Common myeloid progenitor, CD34-positive (primary cell): ENCODE results near the gene CCL20.
A peak's percentile ranks its signal among the peaks of the same experiment; 100 is the strongest.

Source experiments
- CTCF ChIA-PET: fragments of 350-600 bp; sonication (Branson Sonifier 250); formaldehyde crosslinking; loops from one replicate; lab custom pipeline; 2021; ENCODE audit warnings: antibody characterized with exemption; lab: Charles Lee
- POLR2A ChIA-PET: fragments of 350-600 bp; sonication (Branson Sonifier 250); formaldehyde crosslinking; loops from one replicate; lab custom pipeline; 2021; ENCODE audit warnings: antibody characterized with exemption; lab: Charles Lee
- DNase-seq, 3 donors: peaks; one replicate each; pipeline versions ENCODE4 v3.0.0 to v3.0.0-alpha.2; 2013
- H3K27ac ChIP-seq, 2 experiments: 1 replicate in 1 of 2; 2 replicates in 1 of 2; pipeline ENCODE4 v1.7.0; 2013; ENCODE audit warnings: inconsistent platforms in 2 of 2, low read length in 2 of 2, mild to moderate bottlenecking in 2 of 2, low read depth in 1 of 2, moderate library complexity in 1 of 2; ENCODE audit not compliant: severe bottlenecking in 2 of 2, insufficient read depth in 1 of 2, poor library complexity in 1 of 2
- H3K27me3 ChIP-seq, 5 experiments: replicated peaks in 2 of 5; 1 replicate in 3 of 5; 2 replicates in 2 of 5; pipeline versions ENCODE4 v1.6.1 to v1.7.0; 2013; ENCODE audit warnings: low read length in 4 of 5, mild to moderate bottlenecking in 2 of 5, moderate library complexity in 2 of 5, inconsistent platforms in 1 of 5; ENCODE audit not compliant: insufficient read depth in 5 of 5, control insufficient read depth in 4 of 5
- H3K36me3 ChIP-seq, 4 experiments: 1 replicate in 2 of 4; 2 replicates in 2 of 4; pipeline versions ENCODE4 v1.6.1 to v1.7.0; 2013; ENCODE audit warnings: low read length in 3 of 4, control low read depth in 1 of 4, mild to moderate bottlenecking in 1 of 4; ENCODE audit not compliant: control insufficient read depth in 4 of 4, insufficient read depth in 4 of 4
- H3K4me1 ChIP-seq, 4 experiments: 1 replicate in 3 of 4; 2 replicates in 1 of 4; pipeline versions ENCODE4 v1.6.1 to v1.7.1; 2013; ENCODE audit warnings: low read length in 3 of 4, mild to moderate bottlenecking in 3 of 4, control low read depth in 1 of 4, inconsistent platforms in 1 of 4, moderate library complexity in 1 of 4; ENCODE audit not compliant: control insufficient read depth in 4 of 4, insufficient read depth in 4 of 4; ENCODE audit errors: control extremely low read depth in 1 of 4
- H3K4me3 ChIP-seq, 7 experiments: 1 replicate in 4 of 7; 2 replicates in 3 of 7; pipeline versions ENCODE4 v1.5.1 to v1.7.0; 2013; ENCODE audit warnings: mild to moderate bottlenecking in 7 of 7, low read length in 6 of 7, moderate library complexity in 6 of 7, inconsistent platforms in 2 of 7, low read depth in 2 of 7, control low read depth in 1 of 7; ENCODE audit not compliant: insufficient read depth in 4 of 7, control insufficient read depth in 1 of 7; ENCODE audit errors: extremely low read depth in 1 of 7
- H3K9me3 ChIP-seq, 5 experiments: 1 replicate in 4 of 5; 2 replicates in 1 of 5; pipeline versions ENCODE4 v1.6.1 to v1.7.1; 2013; ENCODE audit warnings: low read length in 4 of 5, mild to moderate bottlenecking in 2 of 5, inconsistent platforms in 1 of 5, low read depth in 1 of 5, moderate library complexity in 1 of 5; ENCODE audit not compliant: control insufficient read depth in 4 of 5, insufficient read depth in 2 of 5; ENCODE audit errors: control extremely low read depth in 1 of 5
- WGBS: methylation state at CpG from one replicate; pipeline ENCODE4 v1.1.5; 2013; ENCODE audit not compliant: insufficient coverage; 5-methylcytosine and 5-hydroxymethylcytosine counted together

Gene CCL20

GRCh38 chr2:227774011-227774624 lies 39.5 kb upstream of the CCL20 start:
- Histone ChIP-seq H3K9me3 (no peaks in the 10 kb centered on the region), H3K36me3 (no peaks in the 10 kb centered on the region), H3K4me1 (no peaks in the 10 kb centered on the region), H3K27me3 (no peaks in the 10 kb centered on the region), H3K4me3 (no peak overlapping the region), H3K27ac (no peak overlapping the region)
- DNase-seq, result no peak
- CTCF ChIA-PET, result interaction anchor here (0.6 kb wide), 1 partner anchor 60 kb away, joined by 3 read pairs; no protein-coding TSS in a partner anchor
- 79% methylated on average over 7 of the region's 15 CpGs for WGBS
- POLR2A ChIA-PET, result no interaction called here

GRCh38 chr2:227774895-227775842 lies 38.5 kb upstream of the CCL20 start:
- ChIA-PET CTCF (no interaction called here), POLR2A (no interaction called here)
- H3K9me3 ChIP-seq, result no peaks in the 10 kb centered on the region

GRCh38 chr2:227780981-227781615 lies 32.5 kb upstream of the CCL20 start:
- DNase-seq, result no peak
- Histone ChIP-seq H3K4me3 (no peak overlapping the region), H3K27me3 (no peaks in the 10 kb centered on the region), H3K36me3 (no peaks in the 10 kb centered on the region), H3K4me1 (no peaks in the 10 kb centered on the region), H3K9me3 (no peaks in the 10 kb centered on the region), H3K27ac (no peak overlapping the region)
- 86% methylated on average over 12 of the region's 14 CpGs for WGBS
- POLR2A ChIA-PET, result no interaction called here
- CTCF ChIA-PET, result interaction anchor here (1.9 kb wide), 1 partner anchor 12 kb away, joined by 5 read pairs; no protein-coding TSS in a partner anchor

More at GRCh38 chr2:227774895-227775842, 38.5 kb upstream of the CCL20 start:
- H3K4me3 ChIP-seq, result no peak overlapping the region
- no peak for DNase-seq
- H3K27ac ChIP-seq, result no peak overlapping the region
- WGBS, result 89% methylated on average over 3 of the region's 6 CpGs
- no peaks in the 10 kb centered on the region for H3K27me3 ChIP-seq
- H3K4me1 ChIP-seq, result no peaks in the 10 kb centered on the region
- H3K36me3 ChIP-seq, result no peaks in the 10 kb centered on the region

GRCh38 chr2:227781841-227782240 lies 31.8 kb upstream of the CCL20 start:
- no peaks in the 10 kb centered on the region for H3K4me1 ChIP-seq
- ChIA-PET POLR2A (no interaction called here), CTCF (no interaction called here)
- no peaks in the 10 kb centered on the region for H3K9me3 ChIP-seq
- no peak for DNase-seq
- no peak overlapping the region for H3K27ac ChIP-seq
- WGBS, result 88% methylated on average over 7 of the region's 8 CpGs
- no peaks in the 10 kb centered on the region for H3K36me3 ChIP-seq
- H3K27me3 ChIP-seq, result no peaks in the 10 kb centered on the region
- no peak overlapping the region for H3K4me3 ChIP-seq

GRCh38 chr2:227782804-227783203 lies 30.8 kb upstream of the CCL20 start:
- DNase-seq, result no peak
- 98% methylated on average over 5 of the region's 5 CpGs for WGBS
- H3K27me3 ChIP-seq, result no peaks in the 10 kb centered on the region
- CTCF ChIA-PET, result no interaction called here
- no peaks in the 10 kb centered on the region for H3K4me1 ChIP-seq
- no peak overlapping the region for H3K27ac ChIP-seq
- H3K36me3 ChIP-seq, result no peaks in the 10 kb centered on the region
- no peak overlapping the region for H3K4me3 ChIP-seq
- POLR2A ChIA-PET, result interaction anchor here (0.6 kb wide), 1 partner anchor 641 kb away, joined by 5 read pairs; no protein-coding TSS in a partner anchor
- no peaks in the 10 kb centered on the region for H3K9me3 ChIP-seq

- no peaks in the 10 kb centered on the region for H3K4me1 ChIP-seq
- CTCF ChIA-PET, result interaction anchor here (1.0 kb wide), 1 partner anchor 17 kb away, joined by 3 read pairs; no protein-coding TSS in a partner anchor
- H3K27me3 ChIP-seq, result no peaks in the 10 kb centered on the region
- H3K9me3 ChIP-seq, result no peaks in the 10 kb centered on the region
- 73% methylated on average over 8 of the region's 12 CpGs for WGBS
- H3K36me3 ChIP-seq, result no peaks in the 10 kb centered on the region
- H3K27ac ChIP-seq, result no peak overlapping the region
- peak; percentile 21 to 69 (median 67) for DNase-seq
- POLR2A ChIA-PET, result interaction anchor here (0.6 to 0.7 kb wide), 3 partner anchors 31 to 642 kb away, joined by 3 to 5 read pairs (median 3); no protein-coding TSS in a partner anchor
- H3K4me3 ChIP-seq, result peak overlapping the region in 5 of 7 experiments; percentile 26 to 67 (median 42)
These were observed 30.1 kb upstream of the CCL20 start for GRCh38 chr2:227783404-227784138.
